DMS53 treated with DMSO at 0.1 percent for 48 hours (cell line): ENCODE data around the gene BTNL3.
"Not testable (repeated sequence)": the region's sequence is repeated elsewhere in the genome, so short reads cannot be mapped to it uniquely, and the experiment has no call there.

Experiments
- DNase-seq: peaks from one replicate; lab custom pipeline; 2025; ENCODE audit not compliant: unreplicated experiment; lab: John Stamatoyannopoulos, UW

The BTNL3 gene

DNA sequence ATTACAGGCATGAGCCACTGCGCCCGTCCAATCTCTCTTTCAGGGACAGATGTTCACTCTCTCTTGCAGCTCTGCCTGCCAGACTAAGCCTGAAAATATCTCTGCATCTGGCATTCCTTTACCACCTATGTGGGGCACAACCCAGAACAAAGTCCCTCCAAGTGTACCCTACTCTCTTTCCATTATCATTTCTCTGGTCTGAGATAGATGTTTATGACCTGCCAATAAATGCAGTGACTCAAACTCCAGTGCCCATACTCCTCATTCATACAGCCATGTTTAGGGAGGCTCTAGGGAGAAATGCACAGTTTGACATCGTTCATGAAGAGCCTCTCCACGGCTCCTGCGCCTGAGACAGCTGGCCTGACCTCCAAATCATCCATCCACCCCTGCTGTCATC lies at the start of gene BTNL3:
TSS of gene BTNL3 (plus strand) at position 255 of the 400 bp plus-strand sequence. CDS start 183 bp downstream, outside the sequence.
- DNase-seq: no peak

DNA sequence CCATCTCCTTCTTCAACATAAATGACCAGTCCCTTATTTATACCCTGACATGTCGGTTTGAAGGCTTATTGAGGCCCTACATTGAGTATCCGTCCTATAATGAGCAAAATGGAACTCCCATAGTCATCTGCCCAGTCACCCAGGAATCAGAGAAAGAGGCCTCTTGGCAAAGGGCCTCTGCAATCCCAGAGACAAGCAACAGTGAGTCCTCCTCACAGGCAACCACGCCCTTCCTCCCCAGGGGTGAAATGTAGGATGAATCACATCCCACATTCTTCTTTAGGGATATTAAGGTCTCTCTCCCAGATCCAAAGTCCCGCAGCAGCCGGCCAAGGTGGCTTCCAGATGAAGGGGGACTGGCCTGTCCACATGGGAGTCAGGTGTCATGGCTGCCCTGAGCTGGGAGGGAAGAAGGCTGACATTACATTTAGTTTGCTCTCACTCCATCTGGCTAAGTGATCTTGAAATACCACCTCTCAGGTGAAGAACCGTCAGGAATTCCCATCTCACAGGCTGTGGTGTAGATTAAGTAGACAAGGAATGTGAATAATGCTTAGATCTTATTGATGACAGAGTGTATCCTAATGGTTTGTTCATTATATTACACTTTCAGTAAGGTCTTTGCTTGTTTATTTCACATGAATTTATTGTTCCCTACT lies 38.2 kb upstream of the BTNL3 start:
- DNase-seq: no peak

DNA sequence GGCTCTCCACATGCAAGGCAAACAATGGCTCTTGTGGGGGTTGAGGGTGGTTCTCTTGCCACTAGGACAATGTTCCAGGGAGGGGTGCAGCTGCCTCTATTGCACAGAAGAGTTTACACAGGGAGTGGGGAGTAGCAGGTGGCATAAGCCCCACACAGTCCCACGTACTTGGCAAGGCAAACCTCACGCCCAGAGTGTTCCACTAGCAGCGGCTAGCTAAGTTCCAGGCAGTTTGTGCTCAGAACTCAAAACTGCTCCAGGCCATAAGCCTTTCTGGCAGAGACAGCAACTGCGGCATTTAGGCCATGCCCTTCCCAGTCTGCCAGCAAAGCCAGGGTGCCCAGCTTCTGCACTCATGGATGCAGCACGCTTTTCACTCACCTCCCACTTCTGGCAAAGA lies 29.0 kb upstream of the BTNL3 start:
- no peak for DNase-seq

DNA sequence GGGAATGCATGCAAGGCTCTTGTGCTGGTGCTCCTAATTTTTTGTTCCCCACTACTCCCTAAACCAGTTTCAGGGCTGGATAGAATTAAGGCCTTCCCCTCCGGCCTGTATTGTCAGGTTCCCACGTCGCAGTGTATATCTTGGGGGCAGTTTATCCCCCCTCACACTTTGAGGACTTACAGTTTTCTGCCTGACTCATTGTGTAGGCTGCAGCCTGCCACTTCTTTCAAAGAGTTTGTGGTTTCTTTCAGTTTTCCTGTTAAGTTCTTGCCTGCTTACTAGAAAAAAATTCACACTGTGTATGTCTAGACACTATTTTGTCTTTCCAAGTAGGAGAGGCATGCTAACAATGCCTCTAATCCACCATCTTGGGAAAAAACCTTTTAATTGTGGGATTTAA lies 28.4 kb upstream of the BTNL3 start:
- DNase-seq: no peak

GRCh38 chr5:180969406-180969805 lies 19.2 kb upstream of the BTNL3 start:
- no peak for DNase-seq

- no peak for DNase-seq
Measured at GRCh38 chr5:180970336-180970735, 18.3 kb upstream of the BTNL3 start.

GRCh38 chr5:180970875-180971274 lies 17.8 kb upstream of the BTNL3 start:
- DNase-seq: no peak

GRCh38 chr5:180974612-180975315 lies 13.9 kb upstream of the BTNL3 start:
- DNase-seq: no peak

- no peak for DNase-seq
Measured at GRCh38 chr5:180975338-180975737, 13.3 kb upstream of the BTNL3 start.

- no peak for DNase-seq
Measured at GRCh38 chr5:180976518-180976917, 12.1 kb upstream of the BTNL3 start.

DNA sequence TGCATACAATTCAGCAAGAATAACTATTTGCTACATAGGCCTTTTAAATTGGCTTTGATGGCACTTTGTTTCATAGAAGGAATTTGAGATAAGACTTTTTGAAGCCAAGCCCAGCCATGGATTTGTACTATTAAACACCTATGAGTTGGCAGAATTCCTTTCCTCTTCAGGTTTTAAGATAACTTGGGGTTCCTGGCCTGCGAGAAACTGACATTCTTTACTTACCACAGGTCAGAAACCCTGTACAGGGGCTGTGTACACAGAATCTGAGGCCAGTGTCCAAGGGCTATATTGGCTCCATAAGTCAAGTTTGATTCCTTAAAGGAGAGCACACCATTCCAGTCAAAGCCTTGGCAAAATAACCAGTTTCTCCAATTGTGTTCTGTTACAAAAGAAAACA lies 10.8 kb upstream of the BTNL3 start:
- no peak for DNase-seq

GRCh38 chr5:180982008-180982741 lies 6.5 kb upstream of the BTNL3 start:
- DNase-seq: no peak

GRCh38 chr5:180988016-180988415 lies 630 bp upstream of the BTNL3 start:
- no peak for DNase-seq

GRCh38 chr5:180990086-180990881 lies 1.6 kb downstream of the BTNL3 start:
- DNase-seq: no peak

DNA sequence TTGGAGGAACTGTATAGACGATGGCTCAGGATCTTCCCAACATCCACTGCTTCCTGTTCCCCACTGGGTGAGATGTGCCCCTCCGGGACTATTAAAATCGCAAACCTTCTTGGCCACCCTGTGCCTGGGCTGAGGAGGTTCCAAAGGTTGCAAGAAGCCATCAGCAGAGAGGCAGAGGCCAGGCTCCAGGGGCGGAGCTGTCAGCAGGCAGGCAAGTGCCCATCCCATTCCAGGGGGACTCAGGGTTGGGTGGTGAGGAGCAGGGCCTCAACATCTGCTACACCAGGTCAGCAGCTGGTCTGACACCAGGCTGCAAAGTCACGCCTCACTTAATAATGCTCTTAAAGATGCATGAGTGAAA lies 2.2 kb downstream of the BTNL3 start:
- no peak for DNase-seq

GRCh38 chr5:181001947-181002346 lies 13.3 kb downstream of the BTNL3 start:
- DNase-seq: no peak

- no peak for DNase-seq
Measured at GRCh38 chr5:181005791-181006190, 17.1 kb downstream of the BTNL3 start.

DNA sequence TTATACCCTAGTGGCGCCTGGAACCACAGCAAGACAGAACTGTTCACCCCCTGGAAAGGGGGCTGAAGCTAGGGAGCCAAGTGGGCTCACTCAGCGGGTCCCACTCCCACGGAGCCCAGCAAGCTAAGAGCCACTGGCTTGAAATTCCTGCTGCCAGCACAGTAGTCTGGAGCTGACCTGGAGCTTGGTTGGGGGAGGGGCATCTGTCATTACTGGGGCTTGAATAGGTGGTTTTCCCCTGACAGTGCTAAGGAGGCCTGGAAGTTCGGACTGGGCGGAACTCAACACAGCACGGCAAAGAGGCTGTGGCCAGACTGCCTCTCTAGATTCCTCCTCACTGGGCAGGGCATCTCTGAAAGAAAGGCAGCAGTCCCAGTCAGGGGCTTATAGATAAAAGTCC lies 19.5 kb downstream of the BTNL3 start:
- DNase-seq: no peak

DNA sequence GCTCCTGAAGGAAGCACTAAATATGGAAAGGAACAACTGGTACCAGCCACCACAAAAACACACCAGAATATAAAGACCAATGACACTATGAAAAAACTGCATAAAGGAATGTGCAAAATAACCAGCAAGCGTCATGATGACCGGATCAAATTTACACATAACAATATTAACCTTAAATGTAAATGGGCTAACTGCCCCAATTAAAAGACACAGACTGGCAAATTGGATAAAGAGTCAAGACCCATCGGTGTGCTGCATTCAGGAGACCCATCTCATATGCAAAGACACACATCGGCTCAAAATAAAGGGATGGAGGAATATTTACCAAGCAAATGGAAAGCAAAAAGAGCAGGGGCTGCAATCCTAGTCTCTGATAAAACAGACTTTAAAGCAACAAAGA lies 21.4 kb downstream of the BTNL3 start:
- DNase-seq: not testable (repeated sequence)

- DNase-seq: not testable (repeated sequence)
Measured at GRCh38 chr5:181014654-181015053, 26.0 kb downstream of the BTNL3 start.

DNA sequence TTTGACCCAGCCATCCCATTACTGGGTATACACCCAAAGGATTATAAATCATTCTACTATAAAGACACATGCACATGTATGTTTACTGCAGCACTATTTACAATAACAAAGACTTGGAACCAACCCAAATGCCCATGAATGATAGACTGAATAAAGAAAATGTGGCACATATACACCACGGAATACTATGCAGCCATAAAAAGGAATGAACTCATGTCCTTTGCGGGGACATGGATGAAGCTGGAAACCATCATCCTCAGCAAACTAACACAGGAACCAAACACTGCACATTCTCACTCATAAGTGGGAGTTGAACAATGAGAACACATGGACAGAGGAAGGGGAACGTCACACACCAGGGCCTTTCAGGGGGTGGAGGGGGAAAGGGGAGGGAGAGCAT lies 28.8 kb downstream of the BTNL3 start:
- DNase-seq: not testable (repeated sequence)
